Ovary (tissue), 3 donors: ENCODE measurements around the gene BICC1.

Experiments used
- POLR2A ChIP-seq: fragments of 450-650 bp; IDR thresholded peaks from one replicate; pipeline ENCODE4 v1.6.1; 2017; ENCODE audit warnings: antibody characterized with exemption, mild to moderate bottlenecking, moderate library complexity
- TF ChIP-seq, protein P1 (sequence below), 3 donors: fragments of 450-650 bp in 2 of 3; fragments of 200-600 bp in 1 of 3; IDR thresholded peaks; one replicate each; pipeline versions ENCODE4 v1.5.1 to v1.8.0; 2016 to 2022; ENCODE audit warnings: antibody characterized with exemption in 3 of 3, mild to moderate bottlenecking in 1 of 3
- donor health status: DM: no; HTN: no; CAD: no.

DNA sequence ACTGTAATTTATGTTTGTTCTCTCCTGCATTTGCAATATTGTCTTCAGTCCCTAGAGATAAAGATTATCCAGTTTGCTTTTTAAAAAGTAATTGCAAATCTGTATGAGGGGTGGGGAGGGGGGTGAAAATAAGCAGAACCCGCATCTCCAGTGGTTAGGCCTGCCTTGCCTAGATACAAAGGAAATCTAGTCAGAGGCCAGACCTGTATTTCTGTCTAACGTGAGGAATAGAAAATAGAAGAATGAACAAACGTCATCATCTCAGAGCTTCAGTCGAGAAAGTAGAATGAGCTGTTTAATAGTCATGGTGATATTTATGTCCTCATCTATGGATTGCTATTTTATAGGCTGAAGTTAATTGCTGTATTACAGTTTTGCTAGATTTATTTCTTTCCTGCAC lies 284.2 kb downstream of the BICC1 start:
- TF ChIP-seq POLR2A: no peak
- TF ChIP-seq, protein P1, sequence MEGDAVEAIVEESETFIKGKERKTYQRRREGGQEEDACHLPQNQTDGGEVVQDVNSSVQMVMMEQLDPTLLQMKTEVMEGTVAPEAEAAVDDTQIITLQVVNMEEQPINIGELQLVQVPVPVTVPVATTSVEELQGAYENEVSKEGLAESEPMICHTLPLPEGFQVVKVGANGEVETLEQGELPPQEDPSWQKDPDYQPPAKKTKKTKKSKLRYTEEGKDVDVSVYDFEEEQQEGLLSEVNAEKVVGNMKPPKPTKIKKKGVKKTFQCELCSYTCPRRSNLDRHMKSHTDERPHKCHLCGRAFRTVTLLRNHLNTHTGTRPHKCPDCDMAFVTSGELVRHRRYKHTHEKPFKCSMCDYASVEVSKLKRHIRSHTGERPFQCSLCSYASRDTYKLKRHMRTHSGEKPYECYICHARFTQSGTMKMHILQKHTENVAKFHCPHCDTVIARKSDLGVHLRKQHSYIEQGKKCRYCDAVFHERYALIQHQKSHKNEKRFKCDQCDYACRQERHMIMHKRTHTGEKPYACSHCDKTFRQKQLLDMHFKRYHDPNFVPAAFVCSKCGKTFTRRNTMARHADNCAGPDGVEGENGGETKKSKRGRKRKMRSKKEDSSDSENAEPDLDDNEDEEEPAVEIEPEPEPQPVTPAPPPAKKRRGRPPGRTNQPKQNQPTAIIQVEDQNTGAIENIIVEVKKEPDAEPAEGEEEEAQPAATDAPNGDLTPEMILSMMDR (IDR thresholded peaks at IDR 0.05): no peak
